ENCODE results near the gene ROCK2.

The ROCK2 gene

GRCh38 chr2:11131166-11131920, 213.1 kb downstream of the ROCK2 start:
- Histone ChIP-seq H3K27me3 (ENCODE audit: control insufficient read depth, insufficient read depth, low read length) (peaks cover 10% of the 10 kb centered on the region; the same call in 1 of the 2 replicates), H3K4me1 (ENCODE audit: control insufficient read depth, insufficient read depth, low read length) (peaks cover 21% of the 10 kb centered on the region), H3K9me3 (ENCODE audit: control insufficient read depth, insufficient read depth, low read depth, low read length) (no peaks in the 10 kb centered on the region), H3K27ac (ENCODE audit: low read depth, low read length) (no peak overlapping the region), H3K36me3 (ENCODE audit: control insufficient read depth, insufficient read depth, low read length) (no peaks in the 10 kb centered on the region), H3K4me3 (ENCODE audit: low read depth, low read length) (no peak overlapping the region), H3K9ac (ENCODE audit: low read length) (no peak overlapping the region)
